ENCODE results near the gene EIF4B. TPM values are rescaled to one million over a fixed set of nuclear protein-coding genes. Genes with fewer than 3 reads are reported as not detected.
A peak's percentile ranks its signal among the peaks of the same experiment; 100 is the strongest.

Gene EIF4B
- total and polyA plus RNA-seq, 2 of the 13 experiments (the other 11 are each of a cell fraction or from before 2014, with no cell fraction given): 416 to 548 TPM

GRCh38 chr12:53048780-53049401 is 42.6 kb downstream of the EIF4B start (continued):
- TF ChIP-seq HDAC1 (CRISPR knock-in tag; IDR thresholded peaks at IDR 0.05) (0 out of 2 replicates have a peak, but pooled peaks have one; percentile 10), MED8 (CRISPR knock-in tag; IDR thresholded peaks at IDR 0.05; ENCODE audit: insufficient replicate concordance) (no peak), ZNF292 (CRISPR knock-in tag; IDR thresholded peaks at IDR 0.05; ENCODE audit: borderline replicate concordance, low read depth) (no peak), PHF20 (CRISPR knock-in tag; IDR thresholded peaks at IDR 0.05) (0 out of 2 replicates have a peak, but pooled peaks have one; percentile 2), ZFP82 (CRISPR knock-in tag; IDR thresholded peaks at IDR 0.05; ENCODE audit: borderline replicate concordance) (no peak), ZSCAN20 (CRISPR knock-in tag; IDR thresholded peaks at IDR 0.05; ENCODE audit: borderline replicate concordance) (no peak), MED1 (CRISPR knock-in tag; IDR thresholded peaks at IDR 0.05) (no peak), ZNF616 (CRISPR knock-in tag; IDR thresholded peaks at IDR 0.05; ENCODE audit: low read depth) (no peak), TRIM24 (CRISPR knock-in tag; IDR thresholded peaks at IDR 0.05) (no peak), TCF12 (IDR thresholded peaks at IDR 0.05) (no peak), TCF12 (CRISPR knock-in tag; IDR thresholded peaks at IDR 0.05) (no peak), ZNF788 (CRISPR knock-in tag; IDR thresholded peaks at IDR 0.05; ENCODE audit: borderline replicate concordance) (peak; percentile 48; the same call in 1 of the 2 replicates), ZKSCAN1 (IDR thresholded peaks at IDR 0.05; ENCODE audit: low read length) (no peak), HES4 (CRISPR knock-in tag; IDR thresholded peaks at IDR 0.05; ENCODE audit: borderline replicate concordance) (no peak), ETV5 (CRISPR knock-in tag; IDR thresholded peaks at IDR 0.05; ENCODE audit: borderline replicate concordance) (peak; percentile 15; the same call in 1 of the 2 replicates), NRL (CRISPR knock-in tag; IDR thresholded peaks at IDR 0.05; ENCODE audit: borderline replicate concordance) (no peak), XBP1 (CRISPR knock-in tag; IDR thresholded peaks at IDR 0.05) (no peak), ZBTB40 (IDR thresholded peaks at IDR 0.05) (no peak), ZBTB40 (CRISPR knock-in tag; IDR thresholded peaks at IDR 0.05) (no peak; the same call in 1 of the 2 replicates), FOXK2 (IDR thresholded peaks at IDR 0.05) (no peak)
- TF ChIP-seq, protein P1, sequence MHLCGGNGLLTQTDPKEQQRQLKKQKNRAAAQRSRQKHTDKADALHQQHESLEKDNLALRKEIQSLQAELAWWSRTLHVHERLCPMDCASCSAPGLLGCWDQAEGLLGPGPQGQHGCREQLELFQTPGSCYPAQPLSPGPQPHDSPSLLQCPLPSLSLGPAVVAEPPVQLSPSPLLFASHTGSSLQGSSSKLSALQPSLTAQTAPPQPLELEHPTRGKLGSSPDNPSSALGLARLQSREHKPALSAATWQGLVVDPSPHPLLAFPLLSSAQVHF (CRISPR knock-in tag; IDR thresholded peaks at IDR 0.05): no peak
